Measurements from ENCODE around the gene COL18A1.

COL18A1 gene

DNA sequence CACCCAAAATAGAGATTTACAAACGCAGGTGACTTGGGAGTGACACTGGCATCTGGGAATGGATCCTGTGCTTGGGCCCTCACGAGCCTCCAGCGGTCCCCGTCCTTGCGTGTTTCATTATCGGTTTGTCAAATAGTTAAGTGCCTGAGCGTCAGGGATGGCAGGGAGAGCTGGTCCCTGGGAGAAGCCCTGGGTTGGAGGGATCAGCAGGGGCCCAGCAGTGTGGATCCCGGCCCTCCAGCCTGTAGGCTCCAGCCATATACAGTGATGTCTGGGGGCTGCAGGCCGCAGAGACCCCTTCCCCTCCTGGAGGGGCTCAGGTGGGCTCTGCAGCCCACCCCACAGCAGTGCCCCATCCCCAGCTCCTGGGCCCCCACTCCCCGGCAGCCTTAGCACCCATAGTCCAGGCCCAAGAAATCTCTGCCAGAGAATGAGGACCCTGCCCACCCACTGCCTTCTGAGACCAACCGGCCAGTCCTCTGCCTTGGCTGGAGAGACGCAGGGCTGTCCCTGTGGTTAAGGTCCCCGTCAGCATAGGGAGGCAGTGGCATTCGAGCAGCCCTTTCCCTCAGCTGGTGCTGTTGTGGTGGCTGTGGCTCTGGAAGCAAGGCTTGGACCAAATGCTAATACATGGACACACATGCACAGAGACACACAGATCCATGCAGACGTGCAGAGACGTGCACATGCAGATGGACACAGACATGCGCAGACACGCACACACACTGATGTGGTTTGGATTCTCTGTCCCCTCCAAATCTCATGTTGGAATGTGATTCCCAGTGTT is 139.7 kb downstream of the COL18A1 start:
- no peak overlapping the region for H3K4me3 ChIP-seq (ENCODE audit: low read length, poor library complexity, severe bottlenecking)
- peaks cover 19% of the 10 kb centered on the region for H4K20me1 ChIP-seq (ENCODE audit: insufficient read depth, low read length, poor library complexity, severe bottlenecking)
- no peak for TF ChIP-seq CTCF (conservative IDR thresholded peaks at IDR 0.05; ENCODE audit: low read length)
- TF ChIP-seq EZH2phosphoT487 (IDR thresholded peaks at IDR 0.05; ENCODE audit: borderline replicate concordance), result no peak
- H3K27me3 ChIP-seq (ENCODE audit: insufficient read depth, low read length, poor library complexity, severe bottlenecking), result no peaks in the 10 kb centered on the region
- no peak overlapping the region for H2AFZ ChIP-seq (ENCODE audit: low read length)
- H3K4me2 ChIP-seq (ENCODE audit: low read depth, low read length, poor library complexity, severe bottlenecking), result no peak overlapping the region
- peaks cover 25% of the 10 kb centered on the region for H3K79me2 ChIP-seq (ENCODE audit: insufficient read depth, low read length)
- H3K36me3 ChIP-seq (ENCODE audit: insufficient read depth, low read length), result no peaks in the 10 kb centered on the region
- H3F3A ChIP-seq (ENCODE audit: low read depth), result peaks cover 3% of the 10 kb centered on the region; the same call in 1 of the 2 replicates
- no peaks in the 10 kb centered on the region for H3K9me2 ChIP-seq (replicated peaks; ENCODE audit: low read depth, low read length)
- H3K9ac ChIP-seq (ENCODE audit: low read depth, low read length, poor library complexity, severe bottlenecking), result no peak overlapping the region
- H3K9me3 ChIP-seq (ENCODE audit: insufficient read depth, low read depth, low read length), result no peaks in the 10 kb centered on the region
- peaks cover 26% of the 10 kb centered on the region for H3K4me1 ChIP-seq (ENCODE audit: insufficient read depth, low read length, poor library complexity, severe bottlenecking)

DNA sequence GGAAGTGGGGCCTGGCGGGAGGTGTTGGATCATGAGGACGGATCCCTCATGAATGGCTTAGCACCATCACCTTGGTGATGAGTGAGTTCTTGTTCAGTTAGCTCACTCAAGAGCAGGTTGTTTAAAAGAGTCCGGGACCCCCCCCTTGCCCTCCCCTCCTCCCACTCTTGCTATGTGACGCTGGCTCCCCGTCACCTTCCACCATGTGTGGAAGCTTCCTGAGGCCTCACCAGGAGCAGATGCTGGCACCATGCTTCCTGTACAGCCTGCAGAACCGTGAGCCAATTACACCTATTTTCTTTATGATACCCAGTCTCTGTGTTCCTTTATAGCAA is 140.2 kb downstream of the COL18A1 start:
- H3K9me2 ChIP-seq (replicated peaks; ENCODE audit: low read depth, low read length), result no peaks in the 10 kb centered on the region
- H3K4me1 ChIP-seq (ENCODE audit: insufficient read depth, low read length, poor library complexity, severe bottlenecking), result peaks cover 31% of the 10 kb centered on the region
- H3F3A ChIP-seq (ENCODE audit: low read depth), result peaks cover 3% of the 10 kb centered on the region; the same call in 1 of the 2 replicates
- H3K36me3 ChIP-seq (ENCODE audit: insufficient read depth, low read length), result no peaks in the 10 kb centered on the region
- H3K9ac ChIP-seq (ENCODE audit: low read depth, low read length, poor library complexity, severe bottlenecking), result no peak overlapping the region
- peaks cover 14% of the 10 kb centered on the region for H4K20me1 ChIP-seq (ENCODE audit: insufficient read depth, low read length, poor library complexity, severe bottlenecking)
- no peak overlapping the region for H3K4me2 ChIP-seq (ENCODE audit: low read depth, low read length, poor library complexity, severe bottlenecking)
- H3K9me3 ChIP-seq (ENCODE audit: insufficient read depth, low read depth, low read length), result no peaks in the 10 kb centered on the region
- no peak for TF ChIP-seq CTCF (conservative IDR thresholded peaks at IDR 0.05; ENCODE audit: low read length)
- no peak for TF ChIP-seq EZH2phosphoT487 (IDR thresholded peaks at IDR 0.05; ENCODE audit: borderline replicate concordance)
- no peaks in the 10 kb centered on the region for H3K27me3 ChIP-seq (ENCODE audit: insufficient read depth, low read length, poor library complexity, severe bottlenecking)
- H2AFZ ChIP-seq (ENCODE audit: low read length), result no peak overlapping the region
- H3K79me2 ChIP-seq (ENCODE audit: insufficient read depth, low read length), result peaks cover 19% of the 10 kb centered on the region
- H3K4me3 ChIP-seq (ENCODE audit: low read length, poor library complexity, severe bottlenecking), result no peak overlapping the region

- Histone ChIP-seq H3K4me3 (ENCODE audit: low read length, poor library complexity, severe bottlenecking) (no peak overlapping the region), H4K20me1 (ENCODE audit: insufficient read depth, low read length, poor library complexity, severe bottlenecking) (peaks cover 7% of the 10 kb centered on the region), H3K9me2 (replicated peaks; ENCODE audit: low read depth, low read length) (no peaks in the 10 kb centered on the region), H3F3A (ENCODE audit: low read depth) (peaks cover 3% of the 10 kb centered on the region; the same call in 1 of the 2 replicates), H3K9ac (ENCODE audit: low read depth, low read length, poor library complexity, severe bottlenecking) (no peak overlapping the region), H3K79me2 (ENCODE audit: insufficient read depth, low read length) (peaks cover 12% of the 10 kb centered on the region), H2AFZ (ENCODE audit: low read length) (no peak overlapping the region), H3K4me1 (ENCODE audit: insufficient read depth, low read length, poor library complexity, severe bottlenecking) (peaks cover 28% of the 10 kb centered on the region), H3K27me3 (ENCODE audit: insufficient read depth, low read length, poor library complexity, severe bottlenecking) (no peaks in the 10 kb centered on the region), H3K4me2 (ENCODE audit: low read depth, low read length, poor library complexity, severe bottlenecking) (no peak overlapping the region), H3K9me3 (ENCODE audit: insufficient read depth, low read depth, low read length) (no peaks in the 10 kb centered on the region), H3K36me3 (ENCODE audit: insufficient read depth, low read length) (no peaks in the 10 kb centered on the region)
- TF ChIP-seq EZH2phosphoT487 (IDR thresholded peaks at IDR 0.05; ENCODE audit: borderline replicate concordance) (no peak), CTCF (conservative IDR thresholded peaks at IDR 0.05; ENCODE audit: low read length) (no peak)
Observed at GRCh38 chr21:45545691-45546531, 140.9 kb downstream of the COL18A1 start.

Measured in Loucy (cell line).